HepG2 (cell line): ENCODE measurements around the gene GNAI2. TPM values are rescaled to one million over a fixed set of nuclear protein-coding genes. Genes with fewer than 3 reads are reported as not detected.

Experiments used
- ARID4A ChIP-seq: sonication (generic); formaldehyde crosslinking; IDR thresholded peaks from 2 replicates; pipeline ENCODE4 v1.5.0; 2020; ENCODE audit warnings: mild to moderate bottlenecking, missing genetic modification reagents, borderline replicate concordance
- ATF7 ChIP-seq, 2 experiments: fragments of 450-650 bp in 1 of 2; sonication (generic) in 1 of 2; formaldehyde crosslinking in 1 of 2; IDR thresholded peaks; 2 replicates each; pipeline versions ENCODE4 v1.4.0 to v1.6.1; 2016 to 2020; ENCODE audit warnings: antibody characterized with exemption in 1 of 2, mild to moderate bottlenecking in 1 of 2, missing genetic modification reagents in 1 of 2
- CTCF ChIP-seq: sonication (generic); formaldehyde crosslinking; IDR thresholded peaks from 2 replicates; pipeline ENCODE4 v1.5.0; 2020; ENCODE audit warnings: mild to moderate bottlenecking, missing genetic modification reagents, moderate library complexity
- GABPA ChIP-seq, 2 experiments: IDR thresholded peaks; 2 replicates each; pipeline ENCODE4 v1.6.1; 2011 to 2016; ENCODE audit warnings: low read depth in 2 of 2, low read length in 1 of 2, missing biosample characterization in 1 of 2, missing genetic modification characterization in 1 of 2
- HNF4G ChIP-seq, 2 experiments: sonication (generic) in 1 of 2; formaldehyde crosslinking in 1 of 2; IDR thresholded peaks; 2 replicates each; pipeline versions ENCODE4 v1.4.0 to v1.6.1; 2011 to 2020; ENCODE audit warnings: borderline replicate concordance in 2 of 2, low read depth in 2 of 2, mild to moderate bottlenecking in 2 of 2, low read length in 1 of 2, missing genetic modification reagents in 1 of 2, moderate library complexity in 1 of 2
- MXI1 ChIP-seq: IDR thresholded peaks from 3 replicates; pipeline ENCODE4 v1.6.1; 2012; ENCODE audit warnings: low read depth, low read length, inconsistent platforms, borderline replicate concordance
- PATZ1 ChIP-seq: sonication (generic); formaldehyde crosslinking; IDR thresholded peaks from 2 replicates; pipeline ENCODE4 v1.4.0; 2020; ENCODE audit warnings: missing genetic modification reagents
- POLR2G ChIP-seq: fragments of 200-400 bp; formaldehyde crosslinking; IDR thresholded peaks from 2 replicates; pipeline ENCODE4 v1.6.1; 2018; ENCODE audit warnings: mild to moderate bottlenecking, low read depth, low read length, moderate library complexity
- RAD21 ChIP-seq: fragments of 450-650 bp; formaldehyde crosslinking; IDR thresholded peaks from 2 replicates; pipeline ENCODE4 v1.5.0; 2020; ENCODE audit warnings: mild to moderate bottlenecking
- SALL1 ChIP-seq: sonication (generic); formaldehyde crosslinking; IDR thresholded peaks from 2 replicates; pipeline ENCODE4 v1.8.0; 2022; ENCODE audit warnings: mild to moderate bottlenecking, missing genetic modification reagents
- THAP9 ChIP-seq: sonication (generic); formaldehyde crosslinking; IDR thresholded peaks from 2 replicates; pipeline ENCODE4; 2020; ENCODE audit warnings: missing genetic modification reagents, mild to moderate bottlenecking, borderline replicate concordance
- ZNF720 ChIP-seq: sonication (generic); formaldehyde crosslinking; IDR thresholded peaks from 2 replicates; pipeline ENCODE4 v1.4.0; 2020; ENCODE audit warnings: missing genetic modification reagents
- ZNF776 ChIP-seq: sonication (generic); formaldehyde crosslinking; IDR thresholded peaks from 2 replicates; pipeline ENCODE4 v1.4.0; 2020; ENCODE audit warnings: mild to moderate bottlenecking, missing genetic modification reagents
- ZNF891 ChIP-seq: sonication (generic); formaldehyde crosslinking; IDR thresholded peaks from 2 replicates; pipeline ENCODE4 v1.5.0; 2020; ENCODE audit warnings: mild to moderate bottlenecking, missing genetic modification reagents
- polyA plus RNA-seq, 8 experiments: library from polyadenylated mRNA; depleted of rRNA in 3 of 8; stranded (reverse) in 7 of 8; unstranded in 1 of 8; fragments of >200 nt; fragmentation: Illumina TruSeq in 4 of 8; extraction: Trizol in 4 of 8; gene quantifications; 2 replicates each; pipeline versions ENCODE4 v1.2.1 to v1.2.3, GENCODE V29; 2011 to 2016; ENCODE audit warnings: low read depth in 4 of 8, missing spikeins in 1 of 8, mixed read lengths in 1 of 8; ENCODE audit not compliant: insufficient read depth in 1 of 8
- total RNA-seq, 5 experiments: library from RNA; depleted of rRNA; stranded (reverse); fragments of >200 nt; fragmentation: Illumina TruSeq; extraction: Trizol; gene quantifications; 2 replicates each; pipeline ENCODE4 v1.2.3, GENCODE V29; 2016; ENCODE audit warnings: low read depth in 1 of 5

The GNAI2 gene
- total and polyA plus RNA-seq, 2 of the 13 experiments (the other 11 are each of a cell fraction or from before 2014, with no cell fraction given) = 51.1 to 66.2 TPM

GRCh38 chr3:50274371-50275104 lies 38.5 kb downstream of the GNAI2 start (continued):
- peak; percentile 66 for TF ChIP-seq CTCF (CRISPR knock-in tag)
- TF ChIP-seq ZNF776 (CRISPR knock-in tag) = 0 out of 2 replicates have a peak, but pooled peaks have one; percentile 44
- peak; percentile 50 for TF ChIP-seq RAD21 (CRISPR knock-in tag)
- peak; percentile 44; the same call in 1 of the 2 replicates for TF ChIP-seq PATZ1 (CRISPR knock-in tag)
- 0 out of 2 replicates have a peak, but pooled peaks have one; percentile 15 for TF ChIP-seq HNF4G (IDR thresholded peaks at IDR 0.05; ENCODE audit: borderline replicate concordance, low read depth, low read length)
- TF ChIP-seq HNF4G (CRISPR knock-in tag; IDR thresholded peaks at IDR 0.05; ENCODE audit: borderline replicate concordance, low read depth) = no peak
- 0 out of 3 replicates have a peak, but pooled peaks have one; percentile 26 for TF ChIP-seq MXI1
- no peak for TF ChIP-seq ZNF720
- no peak for TF ChIP-seq ZNF891 (CRISPR knock-in tag)
- 0 out of 2 replicates have a peak, but pooled peaks have one; percentile 18 for TF ChIP-seq POLR2G
- TF ChIP-seq ATF7 (IDR thresholded peaks at IDR 0.05) = peak; percentile 72
- TF ChIP-seq ATF7 (CRISPR knock-in tag; IDR thresholded peaks at IDR 0.05) = no peak
- TF ChIP-seq GABPA (IDR thresholded peaks at IDR 0.05; ENCODE audit: low read depth, low read length) = no peak
- peak; percentile 36; the same call in 1 of the 2 replicates for TF ChIP-seq GABPA (CRISPR knock-in tag; IDR thresholded peaks at IDR 0.05; ENCODE audit: low read depth)
- 0 out of 2 replicates have a peak, but pooled peaks have one; percentile 43 for TF ChIP-seq THAP9 (CRISPR knock-in tag)
- TF ChIP-seq SALL1 (CRISPR knock-in tag) = peak; percentile 34; the same call in 1 of the 2 replicates
- 0 out of 2 replicates have a peak, but pooled peaks have one; percentile 12 for TF ChIP-seq ARID4A (CRISPR knock-in tag)
